Esophagus muscularis mucosa (tissue), 4 donors: Measurements from ENCODE around the gene SELENON. TPM values are rescaled to one million over a fixed set of nuclear protein-coding genes. Genes with fewer than 3 reads are reported as not detected.

Experiments used
- DNase-seq: peaks from one replicate; pipeline ENCODE4 v3.0.0-alpha.2; 2017; ENCODE audit errors: extremely low spot score
- H3K27ac ChIP-seq, 4 donors: fragments of 200-600 bp; sonication (generic); replicated peaks in 1 of 4; 1 replicate in 3 of 4; 2 replicates in 1 of 4; pipeline ENCODE4 v1.5.1; 2016 to 2019; ENCODE audit warnings: mild to moderate bottlenecking in 1 of 4
- H3K27me3 ChIP-seq, 4 donors: fragments of 200-600 bp; sonication (generic); one replicate each; pipeline versions ENCODE4 v1.5.1 to v1.6.0; 2016 to 2019
- H3K36me3 ChIP-seq, 4 donors: fragments of 200-600 bp; sonication (generic); one replicate each; pipeline ENCODE4 v1.5.1; 2016 to 2019
- H3K4me1 ChIP-seq, 4 donors: fragments of 200-600 bp; sonication (generic); one replicate each; pipeline ENCODE4 v1.5.1; 2016 to 2019
- H3K4me3 ChIP-seq, 4 donors: fragments of 200-600 bp; sonication (generic); 1 replicate in 2 of 4; 2 replicates in 2 of 4; pipeline ENCODE4 v1.5.1; 2016 to 2019; ENCODE audit warnings: mild to moderate bottlenecking in 4 of 4, moderate library complexity in 1 of 4
- H3K9me3 ChIP-seq, 4 donors: fragments of 200-600 bp; sonication (generic); 1 replicate in 3 of 4; 2 replicates in 1 of 4; pipeline ENCODE4 v1.5.1; 2016 to 2019
- EP300 ChIP-seq: sonication (generic); formaldehyde crosslinking; IDR thresholded peaks from one replicate; pipeline ENCODE4 v1.6.1; 2017; ENCODE audit warnings: antibody characterized with exemption
- POLR2A ChIP-seq: fragments of 450-650 bp; IDR thresholded peaks from one replicate; pipeline ENCODE4 v1.6.1; 2017; ENCODE audit warnings: antibody characterized with exemption, moderate library complexity, mild to moderate bottlenecking, low read depth
- POLR2AphosphoS5 ChIP-seq, 2 donors: sonication (generic); formaldehyde crosslinking; IDR thresholded peaks; one replicate each; pipeline ENCODE4 v1.6.1; 2017; ENCODE audit warnings: antibody characterized with exemption in 2 of 2
- WGBS: methylation state at CpG from one replicate; pipeline ENCODE4 v1.1.5; 2018; 5-methylcytosine and 5-hydroxymethylcytosine counted together
- intact Hi-C: fragments of 100-400 bp; cut with DNase I; formaldehyde crosslinking; loops from one replicate; pipeline ENCODE4 v1.15.1; 2023
- total RNA-seq, 4 donors: library from RNA; depleted of rRNA; stranded (reverse); fragments of >200 nt; gene quantifications; one replicate each; pipeline versions ENCODE4 v1.1.0 to v1.2.1, GENCODE V29; 2016
- TF ChIP-seq, protein P1 (sequence below), 3 experiments: fragments of 200-600 bp in 2 of 3; fragments of 450-650 bp in 1 of 3; sonication (generic) in 2 of 3; IDR thresholded peaks; one replicate each; pipeline ENCODE4 v1.5.1; 2017 to 2019; ENCODE audit warnings: antibody characterized with exemption in 3 of 3, mild to moderate bottlenecking in 2 of 3, moderate library complexity in 1 of 3

The SELENON gene
- total RNA-seq, 4 donors from 2014 or later, result 35.3 to 75.1 (median 50.5) TPM

GRCh38 chr1:25811384-25812082 is 11.5 kb downstream of the SELENON start:
- H3K4me1 ChIP-seq, result peaks cover 26 to 34% (median 31%) of the 10 kb centered on the region in 4 donors
- peaks cover 43 to 96% (median 94%) of the 10 kb centered on the region in 4 donors for H3K36me3 ChIP-seq
- intact Hi-C loops, result loop anchor here (5.0 kb wide), 1 partner anchor 204 kb away; no protein-coding TSS in a partner anchor
- H3K27ac ChIP-seq, result no peak overlapping the region
- H3K27me3 ChIP-seq, result no peaks in the 10 kb centered on the region
- WGBS, result 79% methylated on average over 8 of the region's 13 CpGs
- H3K9me3 ChIP-seq, result no peaks in the 10 kb centered on the region
- no peak overlapping the region for H3K4me3 ChIP-seq
- no peak for DNase-seq
- TF ChIP-seq, protein P1, sequence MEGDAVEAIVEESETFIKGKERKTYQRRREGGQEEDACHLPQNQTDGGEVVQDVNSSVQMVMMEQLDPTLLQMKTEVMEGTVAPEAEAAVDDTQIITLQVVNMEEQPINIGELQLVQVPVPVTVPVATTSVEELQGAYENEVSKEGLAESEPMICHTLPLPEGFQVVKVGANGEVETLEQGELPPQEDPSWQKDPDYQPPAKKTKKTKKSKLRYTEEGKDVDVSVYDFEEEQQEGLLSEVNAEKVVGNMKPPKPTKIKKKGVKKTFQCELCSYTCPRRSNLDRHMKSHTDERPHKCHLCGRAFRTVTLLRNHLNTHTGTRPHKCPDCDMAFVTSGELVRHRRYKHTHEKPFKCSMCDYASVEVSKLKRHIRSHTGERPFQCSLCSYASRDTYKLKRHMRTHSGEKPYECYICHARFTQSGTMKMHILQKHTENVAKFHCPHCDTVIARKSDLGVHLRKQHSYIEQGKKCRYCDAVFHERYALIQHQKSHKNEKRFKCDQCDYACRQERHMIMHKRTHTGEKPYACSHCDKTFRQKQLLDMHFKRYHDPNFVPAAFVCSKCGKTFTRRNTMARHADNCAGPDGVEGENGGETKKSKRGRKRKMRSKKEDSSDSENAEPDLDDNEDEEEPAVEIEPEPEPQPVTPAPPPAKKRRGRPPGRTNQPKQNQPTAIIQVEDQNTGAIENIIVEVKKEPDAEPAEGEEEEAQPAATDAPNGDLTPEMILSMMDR (IDR thresholded peaks at IDR 0.05), result no peak
- no peak for TF ChIP-seq POLR2A
- no peak for TF ChIP-seq POLR2AphosphoS5 (IDR thresholded peaks at IDR 0.05)

DNA sequence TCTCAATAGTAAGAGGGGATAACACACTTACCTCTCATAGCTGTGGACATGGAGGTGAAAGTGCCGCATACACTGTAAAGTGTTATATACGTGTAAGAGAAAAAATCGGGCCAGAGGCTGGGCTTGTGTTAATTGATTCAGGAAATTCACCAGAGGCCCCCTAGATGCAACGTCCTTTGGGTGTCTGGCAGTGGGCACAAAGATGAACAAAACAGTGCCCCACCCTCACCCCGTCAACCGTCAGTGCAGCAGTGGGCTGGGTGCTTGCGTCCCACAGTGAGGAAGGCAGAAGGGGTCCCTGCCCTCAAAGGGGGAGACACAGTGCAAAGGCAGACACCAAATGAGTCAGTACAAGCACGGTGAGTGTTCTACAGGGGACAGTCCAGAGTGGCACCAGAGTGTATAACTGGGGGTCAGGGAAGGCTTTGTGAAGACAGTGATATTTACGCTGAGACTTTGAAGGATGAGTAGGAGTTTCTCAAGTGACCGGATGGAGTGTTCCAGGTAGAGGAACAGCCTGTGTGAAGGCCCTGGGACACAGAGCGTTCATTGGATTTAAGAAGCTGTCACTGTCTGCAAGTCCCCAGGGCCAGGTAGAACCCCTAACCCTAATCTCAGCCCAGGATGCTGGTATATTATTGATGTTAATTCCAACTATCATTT is 13.2 kb downstream of the SELENON start:
- no peak for DNase-seq
- Histone ChIP-seq H3K27me3 (no peaks in the 10 kb centered on the region), H3K9me3 (no peaks in the 10 kb centered on the region), H3K4me3 (no peak overlapping the region), H3K36me3 (peaks cover 39 to 84% (median 82%) of the 10 kb centered on the region in 4 donors), H3K27ac (no peak overlapping the region), H3K4me1 (peaks cover 15 to 25% (median 23%) of the 10 kb centered on the region in 4 donors)
- TF ChIP-seq EP300, result no peak
- intact Hi-C loops, result loop anchor here (5.0 kb wide), 1 partner anchor 206 kb away; no protein-coding TSS in a partner anchor
- 80% methylated on average over 11 of the region's 11 CpGs for WGBS

- H3K36me3 ChIP-seq, result peaks cover 32 to 77% (median 76%) of the 10 kb centered on the region in 4 donors
- intact Hi-C loops, result loop anchor here (5.0 kb wide), 1 partner anchor 207 kb away; no protein-coding TSS in a partner anchor
- no peaks in the 10 kb centered on the region for H3K9me3 ChIP-seq
- 90% methylated on average over 17 of the region's 24 CpGs for WGBS
- no peak overlapping the region for H3K27ac ChIP-seq
- peaks cover 22 to 29% (median 27%) of the 10 kb centered on the region in 4 donors for H3K4me1 ChIP-seq
- TF ChIP-seq POLR2AphosphoS5 (IDR thresholded peaks at IDR 0.05) (no peak), POLR2A (no peak)
- H3K27me3 ChIP-seq, result no peaks in the 10 kb centered on the region
- H3K4me3 ChIP-seq, result no peak overlapping the region
- DNase-seq, result no peak
Measured at GRCh38 chr1:25813734-25814471, 13.9 kb downstream of the SELENON start.

GRCh38 chr1:25814549-25815087 is 14.6 kb downstream of the SELENON start:
- WGBS, result 85% methylated on average over 7 of the region's 7 CpGs

More at GRCh38 chr1:25814549-25815087, 14.6 kb downstream of the SELENON start:
- no peak overlapping the region for H3K27ac ChIP-seq
- peaks cover 28 to 34% (median 30%) of the 10 kb centered on the region in 4 donors for H3K4me1 ChIP-seq
- TF ChIP-seq, protein P1 (IDR thresholded peaks at IDR 0.05), result no peak
- no peak for TF ChIP-seq POLR2A
- no peak for TF ChIP-seq EP300
- no peak for TF ChIP-seq POLR2AphosphoS5 (IDR thresholded peaks at IDR 0.05)
- DNase-seq, result no peak
- H3K27me3 ChIP-seq, result no peaks in the 10 kb centered on the region
- peaks cover 25 to 70% (median 69%) of the 10 kb centered on the region in 4 donors for H3K36me3 ChIP-seq
- intact Hi-C loops, result loop anchor here (5.0 kb wide), 1 partner anchor 207 kb away; no protein-coding TSS in a partner anchor
- no peaks in the 10 kb centered on the region for H3K9me3 ChIP-seq
- no peak overlapping the region for H3K4me3 ChIP-seq
